GM18909 (cell line): ENCODE data around the gene EXOC3.

Experiments
- ATAC-seq: cut with Tn5 transposase; IDR thresholded peaks from one replicate; pipeline ENCODE4 v1.9.1; 2021; ENCODE audit warnings: mild to moderate bottlenecking; ENCODE audit not compliant: unreplicated experiment, poor library complexity

Gene EXOC3

GRCh38 chr5:453725-454481, 10.9 kb downstream of the EXOC3 start:
- no peak for ATAC-seq

GRCh38 chr5:454936-455335, 12.0 kb downstream of the EXOC3 start:
- no peak for ATAC-seq

GRCh38 chr5:455806-456205, 12.8 kb downstream of the EXOC3 start:
- no peak for ATAC-seq

- no peak for ATAC-seq
Observed at GRCh38 chr5:456351-457194, 13.6 kb downstream of the EXOC3 start.

- ATAC-seq, result no peak
Observed at GRCh38 chr5:457195-457961, 14.4 kb downstream of the EXOC3 start.

- peak; percentile 46 for ATAC-seq
Observed at GRCh38 chr5:458547-459353, 15.8 kb downstream of the EXOC3 start.

GRCh38 chr5:459562-460272, 16.7 kb downstream of the EXOC3 start:
- ATAC-seq, result no peak

GRCh38 chr5:460273-460625, 17.3 kb downstream of the EXOC3 start:
- ATAC-seq, result no peak

GRCh38 chr5:462051-462481, 19.1 kb downstream of the EXOC3 start:
- ATAC-seq, result no peak

GRCh38 chr5:463301-463700, 20.3 kb downstream of the EXOC3 start:
- no peak for ATAC-seq

- ATAC-seq, result no peak
Observed at GRCh38 chr5:463952-464351, 21.0 kb downstream of the EXOC3 start.

GRCh38 chr5:464446-464842, 21.5 kb downstream of the EXOC3 start:
- no peak for ATAC-seq

GRCh38 chr5:464843-465590, 22.0 kb downstream of the EXOC3 start:
- ATAC-seq, result no peak

- no peak for ATAC-seq
Observed at GRCh38 chr5:465591-466403, 22.8 kb downstream of the EXOC3 start.

GRCh38 chr5:466661-467310, 23.8 kb downstream of the EXOC3 start:
- ATAC-seq, result no peak

GRCh38 chr5:468401-468800, 25.4 kb downstream of the EXOC3 start:
- ATAC-seq, result no peak

- no peak for ATAC-seq
Observed at GRCh38 chr5:469752-470483, 26.9 kb downstream of the EXOC3 start.
